ENCODE results near the gene SCFD2. TPM values are rescaled to one million over a fixed set of nuclear protein-coding genes. Genes with fewer than 3 reads are reported as not detected.
A peak's percentile ranks its signal among the peaks of the same experiment; 100 is the strongest.

Gene SCFD2
- total RNA-seq, 1 experiment from 2014 or later = 19.2 TPM

- BruUV-seq (replicated peaks) = no TSS peak
- Mint-ChIP-seq H3K4me1 (ENCODE audit: insufficient read depth, unreplicated experiment) (peaks cover 10% of the 10 kb centered on the region), H3K9me3 (ENCODE audit: unreplicated experiment) (no peaks in the 10 kb centered on the region), H3K27me3 (ENCODE audit: insufficient read depth, unreplicated experiment) (no peaks in the 10 kb centered on the region), H3K27ac (ENCODE audit: low read depth, unreplicated experiment) (no peak overlapping the region), H3K36me3 (ENCODE audit: insufficient read depth, unreplicated experiment) (peaks cover 7% of the 10 kb centered on the region), H3K4me3 (ENCODE audit: unreplicated experiment) (no peak overlapping the region)
- no peak for DNase-seq (ENCODE audit: unreplicated experiment)
- TF ChIP-seq CTCF (IDR thresholded peaks at IDR 0.05; ENCODE audit: unreplicated experiment) = no peak
- POLR2A ChIA-PET = no interaction called here
- CTCF ChIA-PET = no interaction called here
- intact Hi-C loops (cut with micrococcal nuclease) = loop anchor here (10.0 kb wide), 1 partner anchor 958 kb away; no protein-coding TSS in a partner anchor
Measured at GRCh38 chr4:53193111-53193510, 172.8 kb downstream of the SCFD2 start.

- H3K36me3 Mint-ChIP-seq (ENCODE audit: insufficient read depth, unreplicated experiment) = peaks cover 7% of the 10 kb centered on the region
- H3K4me3 Mint-ChIP-seq (ENCODE audit: unreplicated experiment) = no peak overlapping the region
- intact Hi-C loops (cut with micrococcal nuclease) = loop anchor here (10.0 kb wide), 1 partner anchor 958 kb away; no protein-coding TSS in a partner anchor
- no peak overlapping the region for H3K27ac Mint-ChIP-seq (ENCODE audit: low read depth, unreplicated experiment)
- BruUV-seq (replicated peaks) = no TSS peak
- no peak for DNase-seq (ENCODE audit: unreplicated experiment)
- H3K4me1 Mint-ChIP-seq (ENCODE audit: insufficient read depth, unreplicated experiment) = peaks cover 10% of the 10 kb centered on the region
- H3K9me3 Mint-ChIP-seq (ENCODE audit: unreplicated experiment) = no peaks in the 10 kb centered on the region
- H3K27me3 Mint-ChIP-seq (ENCODE audit: insufficient read depth, unreplicated experiment) = no peaks in the 10 kb centered on the region
- no peak for TF ChIP-seq CTCF (IDR thresholded peaks at IDR 0.05; ENCODE audit: unreplicated experiment)
- CTCF ChIA-PET = no interaction called here
- POLR2A ChIA-PET = no interaction called here
Measured at GRCh38 chr4:53192496-53192895, 173.4 kb downstream of the SCFD2 start.

- CTCF ChIA-PET = no interaction called here
- Mint-ChIP-seq H3K9me3 (ENCODE audit: unreplicated experiment) (no peaks in the 10 kb centered on the region), H3K36me3 (ENCODE audit: insufficient read depth, unreplicated experiment) (peaks cover 7% of the 10 kb centered on the region), H3K27ac (ENCODE audit: low read depth, unreplicated experiment) (peak overlapping the region; percentile 4), H3K4me1 (ENCODE audit: insufficient read depth, unreplicated experiment) (peaks cover 10% of the 10 kb centered on the region), H3K27me3 (ENCODE audit: insufficient read depth, unreplicated experiment) (no peaks in the 10 kb centered on the region), H3K4me3 (ENCODE audit: unreplicated experiment) (no peak overlapping the region)
- intact Hi-C loops (cut with micrococcal nuclease) = loop anchor here (10.0 kb wide), 1 partner anchor 957 kb away; no protein-coding TSS in a partner anchor
- BruUV-seq (replicated peaks) = no TSS peak
- DNase-seq (ENCODE audit: unreplicated experiment) = no peak
- POLR2A ChIA-PET = no interaction called here
- no peak for TF ChIP-seq CTCF (IDR thresholded peaks at IDR 0.05; ENCODE audit: unreplicated experiment)
Measured at GRCh38 chr4:53191997-53192396, 173.9 kb downstream of the SCFD2 start.

GRCh38 chr4:53189011-53189410 is 176.8 kb downstream of the SCFD2 start:
- Mint-ChIP-seq H3K4me3 (ENCODE audit: unreplicated experiment) (no peak overlapping the region), H3K36me3 (ENCODE audit: insufficient read depth, unreplicated experiment) (peaks cover 7% of the 10 kb centered on the region), H3K4me1 (ENCODE audit: insufficient read depth, unreplicated experiment) (peaks cover 17% of the 10 kb centered on the region), H3K27me3 (ENCODE audit: insufficient read depth, unreplicated experiment) (no peaks in the 10 kb centered on the region), H3K9me3 (ENCODE audit: unreplicated experiment) (no peaks in the 10 kb centered on the region), H3K27ac (ENCODE audit: low read depth, unreplicated experiment) (no peak overlapping the region)
- no TSS peak for BruUV-seq (replicated peaks)
- TF ChIP-seq CTCF (IDR thresholded peaks at IDR 0.05; ENCODE audit: unreplicated experiment) = no peak
- POLR2A ChIA-PET = interaction anchor here (0.6 kb wide), 1 partner anchor 54 kb away, joined by 3 read pairs; no protein-coding TSS in a partner anchor
- DNase-seq (ENCODE audit: unreplicated experiment) = no peak
- intact Hi-C loops (cut with micrococcal nuclease) = loop anchor here (5.0 kb wide), 1 partner anchor 167 kb away; no protein-coding TSS in a partner anchor
- CTCF ChIA-PET = interaction anchor here (0.6 to 1.1 kb wide), 3 partner anchors 192 to 1045 kb away, joined by 3 to 6 read pairs (median 3); partner anchors contain the start of gene PDGFRA
